MM.1S (cell line): Measurements from ENCODE around the gene GRB10.

Experiments used
- EZH2phosphoT487 ChIP-seq: fragments of 300-600 bp; sonication (generic); IDR thresholded peaks from 2 replicates; pipeline ENCODE4 v1.6.1; 2018; ENCODE audit warnings: antibody characterized with exemption, low read length
- TF ChIP-seq, protein P1 (sequence below): fragments of 300-600 bp; sonication (generic); IDR thresholded peaks from 2 replicates; pipeline ENCODE4 v1.5.1; 2016; ENCODE audit warnings: antibody characterized with exemption, low read length, mixed read lengths

DNA sequence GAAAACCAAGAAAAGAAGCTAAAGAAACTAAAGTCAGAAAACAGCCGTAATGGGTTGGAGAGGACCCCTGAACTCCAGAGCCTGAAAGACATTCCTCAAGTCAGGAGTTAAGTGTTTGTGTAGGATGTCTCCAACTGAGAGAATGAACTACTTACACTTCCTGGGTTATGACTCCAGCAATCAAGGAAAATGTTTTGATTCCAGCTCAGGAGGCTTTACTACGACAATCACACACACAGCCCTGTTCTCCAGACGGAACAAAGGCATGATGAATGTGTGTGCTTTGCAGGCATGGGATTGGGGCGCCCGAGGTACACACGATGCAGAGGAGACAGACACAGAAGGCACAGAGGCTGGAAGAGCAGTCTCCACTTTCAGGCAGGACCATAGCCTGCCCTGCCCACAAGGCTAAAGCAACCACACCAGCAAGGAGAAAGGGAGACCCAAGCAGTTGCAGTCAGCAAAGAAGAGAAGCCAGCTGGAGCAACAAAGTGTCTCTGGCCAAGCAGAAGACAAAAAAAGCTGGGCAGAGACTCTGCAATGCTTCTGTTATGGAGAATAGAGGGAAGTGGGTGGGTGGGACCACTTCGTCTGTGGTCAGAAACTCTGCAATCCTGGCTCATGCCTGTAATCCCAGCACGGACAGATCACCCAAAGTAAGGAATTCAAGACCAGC, 89.1 kb downstream of the GRB10 start:
- TF ChIP-seq, protein P1, sequence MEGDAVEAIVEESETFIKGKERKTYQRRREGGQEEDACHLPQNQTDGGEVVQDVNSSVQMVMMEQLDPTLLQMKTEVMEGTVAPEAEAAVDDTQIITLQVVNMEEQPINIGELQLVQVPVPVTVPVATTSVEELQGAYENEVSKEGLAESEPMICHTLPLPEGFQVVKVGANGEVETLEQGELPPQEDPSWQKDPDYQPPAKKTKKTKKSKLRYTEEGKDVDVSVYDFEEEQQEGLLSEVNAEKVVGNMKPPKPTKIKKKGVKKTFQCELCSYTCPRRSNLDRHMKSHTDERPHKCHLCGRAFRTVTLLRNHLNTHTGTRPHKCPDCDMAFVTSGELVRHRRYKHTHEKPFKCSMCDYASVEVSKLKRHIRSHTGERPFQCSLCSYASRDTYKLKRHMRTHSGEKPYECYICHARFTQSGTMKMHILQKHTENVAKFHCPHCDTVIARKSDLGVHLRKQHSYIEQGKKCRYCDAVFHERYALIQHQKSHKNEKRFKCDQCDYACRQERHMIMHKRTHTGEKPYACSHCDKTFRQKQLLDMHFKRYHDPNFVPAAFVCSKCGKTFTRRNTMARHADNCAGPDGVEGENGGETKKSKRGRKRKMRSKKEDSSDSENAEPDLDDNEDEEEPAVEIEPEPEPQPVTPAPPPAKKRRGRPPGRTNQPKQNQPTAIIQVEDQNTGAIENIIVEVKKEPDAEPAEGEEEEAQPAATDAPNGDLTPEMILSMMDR, result no peak
- TF ChIP-seq EZH2phosphoT487, result no peak
